Measurements from ENCODE around the gene FNDC1. TPM values are rescaled to one million over a fixed set of nuclear protein-coding genes. Genes with fewer than 3 reads are reported as not detected.
"Not testable (repeated sequence)": the region's sequence is repeated elsewhere in the genome, so short reads cannot be mapped to it uniquely, and the experiment has no call there.

FNDC1 gene
- total RNA-seq, 2 experiments from 2014 or later: not detected

- Mint-ChIP-seq H3K9me3 (ENCODE audit: insufficient read depth) (no peaks in the 10 kb centered on the region), H3K4me3 (no peak overlapping the region), H3K4me1 (ENCODE audit: low read depth) (no peaks in the 10 kb centered on the region), H3K27me3 (ENCODE audit: low read depth) (peaks cover 5% of the 10 kb centered on the region), H3K36me3 (ENCODE audit: low read depth) (no peaks in the 10 kb centered on the region), H3K27ac (no peak overlapping the region)
- ATAC-seq (no peak), DNase-seq (no peak)
- CTCF ChIA-PET: interaction anchor here (1.0 kb wide), 1 partner anchor 9 kb away, joined by 4 read pairs; no protein-coding TSS in a partner anchor
- POLR2A ChIA-PET: no interaction called here
Observed at GRCh38 chr6:159261995-159262394, 92.8 kb downstream of the FNDC1 start.

- Mint-ChIP-seq H3K9me3 (ENCODE audit: insufficient read depth) (no peaks in the 10 kb centered on the region), H3K27me3 (ENCODE audit: low read depth) (peaks cover 5% of the 10 kb centered on the region), H3K4me3 (no peak overlapping the region), H3K4me1 (ENCODE audit: low read depth) (no peaks in the 10 kb centered on the region), H3K27ac (no peak overlapping the region), H3K36me3 (ENCODE audit: low read depth) (no peaks in the 10 kb centered on the region)
- ATAC-seq (no peak), DNase-seq (no peak)
- ChIA-PET CTCF (interaction anchor here (0.5 to 1.0 kb wide), 2 partner anchors 10 kb away, joined by 3 to 4 read pairs; no protein-coding TSS in a partner anchor), POLR2A (no interaction called here)
Observed at GRCh38 chr6:159262586-159262985, 93.4 kb downstream of the FNDC1 start.

- POLR2A ChIA-PET: no interaction called here
- CTCF ChIA-PET: no interaction called here
- Mint-ChIP-seq H3K27me3 (ENCODE audit: low read depth) (peaks cover 2% of the 10 kb centered on the region), H3K4me1 (ENCODE audit: low read depth) (no peaks in the 10 kb centered on the region), H3K4me3 (no peak overlapping the region), H3K27ac (no peak overlapping the region), H3K9me3 (ENCODE audit: insufficient read depth) (no peaks in the 10 kb centered on the region), H3K36me3 (ENCODE audit: low read depth) (no peaks in the 10 kb centered on the region)
- DNase-seq: peak; percentile 39
- ATAC-seq: no peak
Observed at GRCh38 chr6:159267165-159267564, 98.0 kb downstream of the FNDC1 start.

DNA sequence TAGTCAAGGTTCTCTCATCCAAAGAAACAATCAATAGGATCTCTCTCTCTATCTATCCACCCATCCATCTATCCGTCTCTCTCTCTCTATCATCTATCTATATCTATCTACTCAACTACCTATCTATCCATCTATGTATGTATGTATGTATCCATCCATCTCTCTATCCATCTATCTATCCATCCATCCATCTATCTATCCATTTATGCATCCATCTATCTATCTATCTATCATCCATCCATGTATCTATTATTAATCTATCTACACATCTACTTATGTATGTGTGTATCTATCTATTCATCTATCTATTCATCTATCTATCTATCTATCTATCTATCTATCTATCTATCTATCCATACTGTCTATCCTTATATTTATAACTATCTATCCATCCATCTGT is 99.3 kb downstream of the FNDC1 start:
- ChIA-PET POLR2A (no interaction called here), CTCF (no interaction called here)
- ATAC-seq: no peak

DNA sequence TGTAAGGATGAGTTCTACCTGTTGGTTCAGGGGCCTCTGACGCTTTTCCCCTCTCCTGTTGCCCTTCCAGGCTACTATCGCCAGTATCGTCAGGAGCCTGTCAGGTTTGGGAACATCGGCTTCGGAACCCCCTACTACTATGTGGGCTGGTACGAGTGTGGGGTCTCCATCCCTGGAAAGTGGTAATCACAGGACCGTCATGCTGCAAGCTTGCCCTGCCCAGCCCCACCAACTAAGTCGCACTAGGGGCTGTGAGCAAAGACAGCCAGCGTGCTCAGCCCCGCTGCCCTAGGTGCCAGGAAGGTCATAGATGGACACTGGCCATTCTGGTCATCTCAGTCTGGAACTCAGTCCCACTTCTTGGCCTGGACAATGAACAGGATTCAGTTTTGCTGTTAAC is 102.1 kb downstream of the FNDC1 start:
- Mint-ChIP-seq H3K4me3 (no peak overlapping the region), H3K9me3 (ENCODE audit: insufficient read depth) (no peaks in the 10 kb centered on the region), H3K27me3 (ENCODE audit: low read depth) (no peaks in the 10 kb centered on the region), H3K36me3 (ENCODE audit: low read depth) (no peaks in the 10 kb centered on the region), H3K4me1 (ENCODE audit: low read depth) (no peaks in the 10 kb centered on the region), H3K27ac (no peak overlapping the region)
- CTCF ChIA-PET: no interaction called here
- no peak for DNase-seq
- POLR2A ChIA-PET: no interaction called here
- no peak for ATAC-seq

More for the DNA sequence above, 99.3 kb downstream of the FNDC1 start:
- no peaks in the 10 kb centered on the region for H3K27me3 Mint-ChIP-seq (ENCODE audit: low read depth)
- no peaks in the 10 kb centered on the region for H3K36me3 Mint-ChIP-seq (ENCODE audit: low read depth)
- H3K27ac Mint-ChIP-seq: no peak overlapping the region
- H3K4me1 Mint-ChIP-seq (ENCODE audit: low read depth): no peaks in the 10 kb centered on the region
- no peaks in the 10 kb centered on the region for H3K9me3 Mint-ChIP-seq (ENCODE audit: insufficient read depth)
- no peak overlapping the region for H3K4me3 Mint-ChIP-seq
- no peak for DNase-seq

- no peaks in the 10 kb centered on the region for H3K36me3 Mint-ChIP-seq (ENCODE audit: low read depth)
- no peaks in the 10 kb centered on the region for H3K4me1 Mint-ChIP-seq (ENCODE audit: low read depth)
- no peaks in the 10 kb centered on the region for H3K27me3 Mint-ChIP-seq (ENCODE audit: low read depth)
- no peak for DNase-seq
- H3K9me3 Mint-ChIP-seq (ENCODE audit: insufficient read depth): no peaks in the 10 kb centered on the region
- no peak overlapping the region for H3K27ac Mint-ChIP-seq
- H3K4me3 Mint-ChIP-seq: no peak overlapping the region
- CTCF ChIA-PET: no interaction called here
- POLR2A ChIA-PET: no interaction called here
- no peak for ATAC-seq
Observed at GRCh38 chr6:159278626-159279025, 109.4 kb downstream of the FNDC1 start.

- Mint-ChIP-seq H3K4me1 (ENCODE audit: low read depth) (no peaks in the 10 kb centered on the region), H3K9me3 (ENCODE audit: insufficient read depth) (no peaks in the 10 kb centered on the region), H3K4me3 (no peak overlapping the region), H3K36me3 (ENCODE audit: low read depth) (no peaks in the 10 kb centered on the region), H3K27ac (no peak overlapping the region), H3K27me3 (ENCODE audit: low read depth) (no peaks in the 10 kb centered on the region)
- DNase-seq (no peak), ATAC-seq (no peak)
- CTCF ChIA-PET: no interaction called here
- POLR2A ChIA-PET: no interaction called here
Observed at GRCh38 chr6:159279790-159280277, 110.6 kb downstream of the FNDC1 start.

DNA sequence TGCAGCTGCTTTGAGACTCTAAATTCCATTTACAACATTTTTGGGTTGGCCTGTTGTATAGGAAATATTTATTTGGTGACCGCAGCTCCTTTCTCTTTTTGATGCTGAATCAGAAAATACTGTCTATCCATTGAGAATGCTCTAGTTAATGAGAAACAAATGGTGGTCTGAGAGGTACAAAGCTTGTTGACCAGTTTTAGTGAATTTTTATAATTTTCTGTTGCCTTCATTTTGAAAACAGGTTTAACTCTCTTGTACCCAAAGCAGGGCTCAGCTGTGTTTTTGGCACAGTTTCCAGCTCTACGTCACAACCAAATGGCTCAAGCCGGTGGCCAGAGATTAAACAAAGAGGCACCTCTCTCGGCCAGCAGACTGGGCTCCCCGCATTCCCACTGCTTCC is 113.2 kb downstream of the FNDC1 start:
- Mint-ChIP-seq H3K27ac (no peak overlapping the region), H3K4me1 (ENCODE audit: low read depth) (no peaks in the 10 kb centered on the region), H3K36me3 (ENCODE audit: low read depth) (no peaks in the 10 kb centered on the region), H3K27me3 (ENCODE audit: low read depth) (peaks cover 9% of the 10 kb centered on the region), H3K4me3 (no peak overlapping the region), H3K9me3 (ENCODE audit: insufficient read depth) (no peaks in the 10 kb centered on the region)
- ChIA-PET CTCF (no interaction called here), POLR2A (no interaction called here)
- ATAC-seq: no peak
- no peak for DNase-seq

- H3K9me3 Mint-ChIP-seq (ENCODE audit: insufficient read depth); DNase-seq; ATAC-seq; H3K36me3 Mint-ChIP-seq (ENCODE audit: low read depth); POLR2A ChIA-PET; H3K4me1 Mint-ChIP-seq (ENCODE audit: low read depth); CTCF ChIA-PET; H3K4me3 Mint-ChIP-seq; H3K27ac Mint-ChIP-seq: not testable (repeated sequence)
- peaks cover 18% of the 10 kb centered on the region for H3K27me3 Mint-ChIP-seq (ENCODE audit: low read depth)
Observed at GRCh38 chr6:159284661-159285060, 115.5 kb downstream of the FNDC1 start.

DNA sequence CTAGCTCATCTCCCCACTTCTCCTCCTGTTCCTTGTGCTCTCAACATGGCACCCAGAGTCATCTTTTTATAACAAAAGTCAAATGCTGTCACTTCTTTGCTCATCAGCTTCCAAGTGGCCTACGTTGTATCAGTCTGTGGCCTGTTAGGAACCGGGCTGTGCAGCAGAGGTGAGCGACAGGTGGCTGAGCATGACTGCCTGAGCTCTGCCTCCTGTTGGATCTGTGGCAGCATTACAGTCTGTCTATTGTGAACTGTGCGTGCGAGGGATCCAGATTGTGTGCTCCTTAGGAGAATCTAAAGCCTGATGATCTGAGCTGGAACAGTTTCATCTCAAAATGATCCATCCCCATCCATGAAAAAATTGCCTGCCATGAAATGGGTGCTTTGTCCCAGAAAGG is 129.6 kb downstream of the FNDC1 start:
- DNase-seq (no peak), ATAC-seq (no peak)
- POLR2A ChIA-PET: no interaction called here
- Mint-ChIP-seq H3K4me3 (no peak overlapping the region), H3K9me3 (ENCODE audit: insufficient read depth) (no peaks in the 10 kb centered on the region), H3K36me3 (ENCODE audit: low read depth) (no peaks in the 10 kb centered on the region), H3K27ac (no peak overlapping the region), H3K4me1 (ENCODE audit: low read depth) (no peaks in the 10 kb centered on the region), H3K27me3 (ENCODE audit: low read depth) (peaks cover 21% of the 10 kb centered on the region)
- CTCF ChIA-PET: no interaction called here

- H3K4me3 Mint-ChIP-seq: no peak overlapping the region
- peaks cover 21% of the 10 kb centered on the region for H3K27me3 Mint-ChIP-seq (ENCODE audit: low read depth)
- DNase-seq (no peak), ATAC-seq (no peak)
- ChIA-PET CTCF (interaction anchor here (0.8 kb wide), 1 partner anchor 46 kb away, joined by 3 read pairs; no protein-coding TSS in a partner anchor), POLR2A (no interaction called here)
- no peaks in the 10 kb centered on the region for H3K9me3 Mint-ChIP-seq (ENCODE audit: insufficient read depth)
- no peaks in the 10 kb centered on the region for H3K36me3 Mint-ChIP-seq (ENCODE audit: low read depth)
- H3K4me1 Mint-ChIP-seq (ENCODE audit: low read depth): no peaks in the 10 kb centered on the region
- no peak overlapping the region for H3K27ac Mint-ChIP-seq
Observed at GRCh38 chr6:159299566-159299965, 130.4 kb downstream of the FNDC1 start.

GRCh38 chr6:159301277-159301676 is 132.1 kb downstream of the FNDC1 start:
- H3K36me3 Mint-ChIP-seq (ENCODE audit: low read depth): no peaks in the 10 kb centered on the region
- CTCF ChIA-PET: no interaction called here
- no peaks in the 10 kb centered on the region for H3K9me3 Mint-ChIP-seq (ENCODE audit: insufficient read depth)
- DNase-seq (no peak), ATAC-seq (no peak)
- POLR2A ChIA-PET: no interaction called here
- no peak overlapping the region for H3K4me3 Mint-ChIP-seq
- no peak overlapping the region for H3K27ac Mint-ChIP-seq
- H3K4me1 Mint-ChIP-seq (ENCODE audit: low read depth): no peaks in the 10 kb centered on the region
- peaks cover 15% of the 10 kb centered on the region for H3K27me3 Mint-ChIP-seq (ENCODE audit: low read depth)

DNA sequence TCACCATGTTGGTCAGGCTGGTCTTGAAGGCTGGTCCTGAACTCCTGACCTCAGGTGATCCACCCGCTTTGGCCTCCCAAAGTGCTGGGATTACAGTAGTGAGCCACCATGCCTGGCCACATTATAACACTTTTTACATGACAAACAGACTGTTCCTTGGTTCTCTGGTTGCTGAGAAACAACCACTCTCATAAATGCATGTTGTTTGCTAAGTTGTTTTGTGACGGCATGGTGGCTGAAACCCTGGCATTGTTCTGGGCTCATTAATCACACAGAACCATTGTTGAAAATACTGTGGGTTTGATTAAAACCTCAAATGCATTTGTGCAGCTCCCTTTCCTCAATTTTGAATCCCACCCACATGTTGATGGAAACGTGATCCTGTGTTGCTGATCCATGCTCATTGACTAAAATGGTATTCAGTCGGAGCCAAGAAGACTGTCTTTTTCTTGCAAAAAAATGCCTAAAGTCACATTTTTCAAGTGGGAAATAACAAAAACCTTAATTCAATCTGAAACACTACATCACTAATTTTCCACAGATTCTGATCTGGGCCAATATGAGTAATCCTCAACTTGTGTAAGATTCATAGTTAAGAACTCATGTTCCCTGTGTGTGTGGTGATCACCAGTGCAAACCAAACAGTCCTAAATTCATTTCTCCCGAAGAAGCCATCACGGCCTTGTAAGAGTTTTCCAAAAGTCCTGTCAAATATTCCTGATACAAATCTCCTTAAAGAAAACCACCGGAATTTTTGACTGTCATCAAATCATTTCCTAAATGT is 132.8 kb downstream of the FNDC1 start:
- POLR2A ChIA-PET: no interaction called here
- CTCF ChIA-PET: no interaction called here
- no peak overlapping the region for H3K27ac Mint-ChIP-seq

More for the DNA sequence above, 132.8 kb downstream of the FNDC1 start:
- no peak overlapping the region for H3K4me3 Mint-ChIP-seq
- H3K27me3 Mint-ChIP-seq (ENCODE audit: low read depth): peaks cover 15% of the 10 kb centered on the region
- no peak for ATAC-seq
- H3K9me3 Mint-ChIP-seq (ENCODE audit: insufficient read depth): no peaks in the 10 kb centered on the region
- H3K36me3 Mint-ChIP-seq (ENCODE audit: low read depth): no peaks in the 10 kb centered on the region
- no peak for DNase-seq
- no peaks in the 10 kb centered on the region for H3K4me1 Mint-ChIP-seq (ENCODE audit: low read depth)
